HG02852 (cell line): Measurements from ENCODE around the gene SH3YL1.

Experiments
- ATAC-seq: cut with Tn5 transposase; IDR thresholded peaks from one replicate; pipeline ENCODE4 v1.9.1; 2021; ENCODE audit warnings: mild to moderate bottlenecking, moderate library complexity; ENCODE audit not compliant: unreplicated experiment

SH3YL1 gene

GRCh38 chr2:228115-228514 is 35.7 kb downstream of the SH3YL1 start:
- ATAC-seq = no peak

GRCh38 chr2:223971-224760 is 39.7 kb downstream of the SH3YL1 start:
- no peak for ATAC-seq

GRCh38 chr2:223451-223850 is 40.4 kb downstream of the SH3YL1 start:
- ATAC-seq = no peak

GRCh38 chr2:216068-216467 is 47.8 kb downstream of the SH3YL1 start:
- no peak for ATAC-seq

GRCh38 chr2:213932-214693 is 49.7 kb downstream of the SH3YL1 start:
- no peak for ATAC-seq

GRCh38 chr2:211486-212184 is 52.2 kb downstream of the SH3YL1 start:
- ATAC-seq = no peak

GRCh38 chr2:210660-211059 is 53.2 kb downstream of the SH3YL1 start:
- no peak for ATAC-seq

GRCh38 chr2:209470-209869 is 54.4 kb downstream of the SH3YL1 start:
- ATAC-seq = no peak

- ATAC-seq = no peak
These were observed 55.5 kb downstream of the SH3YL1 start for GRCh38 chr2:208335-208734.

GRCh38 chr2:203984-204383 is 59.8 kb downstream of the SH3YL1 start:
- ATAC-seq = no peak

- no peak for ATAC-seq
These were observed 60.4 kb downstream of the SH3YL1 start for GRCh38 chr2:203401-203800.

- ATAC-seq = no peak
These were observed 60.9 kb downstream of the SH3YL1 start for GRCh38 chr2:202945-203344.

- ATAC-seq = no peak
These were observed 62.0 kb downstream of the SH3YL1 start for GRCh38 chr2:201648-202433.

- no peak for ATAC-seq
These were observed 64.5 kb downstream of the SH3YL1 start for GRCh38 chr2:199041-199966.

- no peak for ATAC-seq
These were observed 67.4 kb downstream of the SH3YL1 start for GRCh38 chr2:196406-196805.

GRCh38 chr2:195932-196331 is 67.9 kb downstream of the SH3YL1 start:
- no peak for ATAC-seq

GRCh38 chr2:193141-193671 is 70.6 kb downstream of the SH3YL1 start:
- no peak for ATAC-seq

- no peak for ATAC-seq
These were observed 72.3 kb downstream of the SH3YL1 start for GRCh38 chr2:191311-192190.

- ATAC-seq = no peak
These were observed 76.0 kb downstream of the SH3YL1 start for GRCh38 chr2:187825-188224.
